Fibroblast of lung (primary cell): ENCODE measurements around the gene CADPS. TPM values are rescaled to one million over a fixed set of nuclear protein-coding genes. Genes with fewer than 3 reads are reported as not detected.

Experiments used
- DNase-seq, 2 donors: peaks; one replicate each; pipeline versions ENCODE4 v3.0.0 to v3.0.0-alpha.2; 2010; ENCODE audit warnings: low read depth in 2 of 2
- H2AFZ ChIP-seq: 2 replicates; pipeline ENCODE4 v1.5.1; 2012; ENCODE audit warnings: low read length, control low read depth, inconsistent platforms
- H3K27ac ChIP-seq: 2 replicates; pipeline ENCODE4 v1.5.1; 2011; ENCODE audit warnings: low read length, control low read depth; ENCODE audit not compliant: insufficient read depth
- H3K27me3 ChIP-seq: 2 replicates; pipeline ENCODE4 v1.5.1; 2011; ENCODE audit warnings: mild to moderate bottlenecking, low read length; ENCODE audit not compliant: control insufficient read depth, insufficient read depth
- H3K36me3 ChIP-seq: 2 replicates; pipeline ENCODE4 v1.5.1; 2011; ENCODE audit warnings: low read length; ENCODE audit not compliant: control insufficient read depth, insufficient read depth
- H3K4me1 ChIP-seq: 2 replicates; pipeline ENCODE4 v1.5.1; 2011; ENCODE audit warnings: low read length; ENCODE audit not compliant: control insufficient read depth, insufficient read depth; ENCODE audit errors: extremely low read depth
- H3K4me2 ChIP-seq: 2 replicates; pipeline ENCODE4 v1.5.1; 2011; ENCODE audit warnings: low read length, control low read depth; ENCODE audit not compliant: insufficient read depth; ENCODE audit errors: extremely low read depth
- H3K4me3 ChIP-seq, 4 experiments: fragments of 200-600 bp in 1 of 4; sonication (generic) in 1 of 4; replicated peaks in 1 of 4; 2 replicates each; pipeline ENCODE4 v1.5.1; 2011 to 2016; ENCODE audit warnings: low read length in 4 of 4, low read depth in 3 of 4, mild to moderate bottlenecking in 3 of 4, control low read depth in 2 of 4, inconsistent platforms in 1 of 4, mixed read lengths in 1 of 4; ENCODE audit not compliant: insufficient read depth in 1 of 4; ENCODE audit errors: control extremely low read depth in 1 of 4
- H3K79me2 ChIP-seq: 2 replicates; pipeline ENCODE4 v1.5.1; 2012; ENCODE audit warnings: mild to moderate bottlenecking, low read length, inconsistent platforms; ENCODE audit not compliant: control insufficient read depth, insufficient read depth
- H3K9ac ChIP-seq: 2 replicates; pipeline ENCODE4 v1.5.1; 2011; ENCODE audit warnings: mild to moderate bottlenecking, low read length, control low read depth; ENCODE audit not compliant: insufficient read depth
- H3K9me3 ChIP-seq: 2 replicates; pipeline ENCODE4 v1.5.1; 2012; ENCODE audit warnings: low read depth, low read length; ENCODE audit not compliant: control insufficient read depth, insufficient read depth
- H4K20me1 ChIP-seq: 2 replicates; pipeline ENCODE4 v1.5.1; 2011; ENCODE audit warnings: low read length; ENCODE audit not compliant: control insufficient read depth, insufficient read depth; ENCODE audit errors: extremely low read depth
- EZH2 ChIP-seq: IDR thresholded peaks from 2 replicates; pipeline ENCODE4 v1.5.1; 2012; ENCODE audit warnings: low read length, control low read depth, mild to moderate bottlenecking; ENCODE audit errors: missing control alignments
- polyA plus RNA-seq, 2 donors: library from polyadenylated mRNA; depleted of rRNA in 1 of 2; stranded (reverse) in 1 of 2; unstranded in 1 of 2; fragments of >200 nt; gene quantifications; 2 replicates each; pipeline ENCODE4 v1.2.1, GENCODE V29; 2011 to 2012; ENCODE audit warnings: missing spikeins in 1 of 2
- total RNA-seq: library from RNA; depleted of rRNA; stranded (reverse); fragments of >200 nt; gene quantifications from 2 replicates; pipeline ENCODE4 v1.2.1, GENCODE V29; 2014
- TF ChIP-seq, protein P1 (sequence below), 2 donors: IDR thresholded peaks in 1 of 2; conservative IDR thresholded peaks in 1 of 2; 1 replicate in 1 of 2; 2 replicates in 1 of 2; pipeline ENCODE4 v1.5.1; 2011 to 2012; ENCODE audit warnings: low read length in 2 of 2, control low read depth in 1 of 2, inconsistent platforms in 1 of 2, low read depth in 1 of 2, mild to moderate bottlenecking in 1 of 2

The CADPS gene
- total and polyA plus RNA-seq, 2 donors (not counting 1 experiment from before 2014, with no cell fraction given): 2.3 to 63.1 TPM

DNA sequence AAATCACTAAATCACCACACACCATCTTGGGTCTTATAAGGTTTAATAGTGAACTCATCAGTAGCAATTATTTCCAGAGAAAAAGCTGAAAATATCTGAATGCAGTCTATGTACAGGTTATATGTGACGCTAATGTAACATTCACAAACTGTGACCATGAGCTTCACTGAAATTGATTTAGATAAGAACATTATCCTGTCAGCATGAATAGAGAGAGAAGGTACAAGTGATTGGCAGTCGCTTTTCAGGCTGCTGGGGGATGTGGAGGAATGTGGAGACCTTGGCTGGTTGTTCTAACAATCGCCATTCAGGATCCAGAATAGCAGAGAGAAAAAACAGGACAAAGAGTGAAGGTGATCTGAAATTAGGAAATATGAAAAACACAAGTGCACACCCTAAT lies 98.1 kb downstream of the CADPS start:
- Histone ChIP-seq H3K4me2 (no peak overlapping the region), H3K9me3 (no peaks in the 10 kb centered on the region), H3K4me1 (no peaks in the 10 kb centered on the region), H3K9ac (no peak overlapping the region), H4K20me1 (no peaks in the 10 kb centered on the region), H3K79me2 (no peaks in the 10 kb centered on the region), H3K4me3 (no peak overlapping the region), H3K27me3 (no peaks in the 10 kb centered on the region), H3K27ac (no peak overlapping the region), H2AFZ (no peak overlapping the region), H3K36me3 (no peaks in the 10 kb centered on the region)
- no peak for DNase-seq
- TF ChIP-seq EZH2: no peak
- TF ChIP-seq, protein P1, sequence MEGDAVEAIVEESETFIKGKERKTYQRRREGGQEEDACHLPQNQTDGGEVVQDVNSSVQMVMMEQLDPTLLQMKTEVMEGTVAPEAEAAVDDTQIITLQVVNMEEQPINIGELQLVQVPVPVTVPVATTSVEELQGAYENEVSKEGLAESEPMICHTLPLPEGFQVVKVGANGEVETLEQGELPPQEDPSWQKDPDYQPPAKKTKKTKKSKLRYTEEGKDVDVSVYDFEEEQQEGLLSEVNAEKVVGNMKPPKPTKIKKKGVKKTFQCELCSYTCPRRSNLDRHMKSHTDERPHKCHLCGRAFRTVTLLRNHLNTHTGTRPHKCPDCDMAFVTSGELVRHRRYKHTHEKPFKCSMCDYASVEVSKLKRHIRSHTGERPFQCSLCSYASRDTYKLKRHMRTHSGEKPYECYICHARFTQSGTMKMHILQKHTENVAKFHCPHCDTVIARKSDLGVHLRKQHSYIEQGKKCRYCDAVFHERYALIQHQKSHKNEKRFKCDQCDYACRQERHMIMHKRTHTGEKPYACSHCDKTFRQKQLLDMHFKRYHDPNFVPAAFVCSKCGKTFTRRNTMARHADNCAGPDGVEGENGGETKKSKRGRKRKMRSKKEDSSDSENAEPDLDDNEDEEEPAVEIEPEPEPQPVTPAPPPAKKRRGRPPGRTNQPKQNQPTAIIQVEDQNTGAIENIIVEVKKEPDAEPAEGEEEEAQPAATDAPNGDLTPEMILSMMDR (conservative IDR thresholded peaks at IDR 0.05 in 1 of 2, IDR thresholded peaks at IDR 0.05 in 1 of 2; ENCODE audit: low read depth in 1 of 2, low read length in 2 of 2): no peak

DNA sequence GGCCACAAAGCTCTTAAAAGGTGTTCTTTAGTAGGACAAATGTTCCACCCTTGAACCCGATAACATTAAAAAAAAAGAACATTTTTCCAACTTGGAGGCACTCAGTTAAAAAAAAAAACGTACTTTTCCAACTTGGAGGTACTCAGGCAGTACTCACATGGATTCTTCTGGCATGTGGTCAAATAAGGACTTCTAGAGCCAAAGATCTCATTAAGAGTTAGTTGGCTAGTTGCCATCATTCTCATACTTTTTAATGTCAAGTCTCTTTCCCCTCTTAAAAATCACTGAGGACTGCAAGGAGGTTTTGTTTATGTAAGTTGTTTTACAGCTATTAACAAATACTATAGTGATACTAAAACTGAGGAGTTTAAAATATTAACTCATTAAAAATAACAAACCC lies 101.0 kb downstream of the CADPS start:
- Histone ChIP-seq H3K36me3 (no peaks in the 10 kb centered on the region), H2AFZ (no peak overlapping the region), H3K27ac (no peak overlapping the region), H4K20me1 (no peaks in the 10 kb centered on the region), H3K4me2 (no peak overlapping the region), H3K4me3 (no peak overlapping the region), H3K27me3 (no peaks in the 10 kb centered on the region), H3K4me1 (no peaks in the 10 kb centered on the region), H3K9ac (no peak overlapping the region), H3K79me2 (no peaks in the 10 kb centered on the region), H3K9me3 (no peaks in the 10 kb centered on the region)
- no peak for TF ChIP-seq EZH2
- TF ChIP-seq, protein P1 (conservative IDR thresholded peaks at IDR 0.05 in 1 of 2, IDR thresholded peaks at IDR 0.05 in 1 of 2; ENCODE audit: low read depth in 1 of 2, low read length in 2 of 2): no peak
- DNase-seq: peak; percentile 2 to 47

DNA sequence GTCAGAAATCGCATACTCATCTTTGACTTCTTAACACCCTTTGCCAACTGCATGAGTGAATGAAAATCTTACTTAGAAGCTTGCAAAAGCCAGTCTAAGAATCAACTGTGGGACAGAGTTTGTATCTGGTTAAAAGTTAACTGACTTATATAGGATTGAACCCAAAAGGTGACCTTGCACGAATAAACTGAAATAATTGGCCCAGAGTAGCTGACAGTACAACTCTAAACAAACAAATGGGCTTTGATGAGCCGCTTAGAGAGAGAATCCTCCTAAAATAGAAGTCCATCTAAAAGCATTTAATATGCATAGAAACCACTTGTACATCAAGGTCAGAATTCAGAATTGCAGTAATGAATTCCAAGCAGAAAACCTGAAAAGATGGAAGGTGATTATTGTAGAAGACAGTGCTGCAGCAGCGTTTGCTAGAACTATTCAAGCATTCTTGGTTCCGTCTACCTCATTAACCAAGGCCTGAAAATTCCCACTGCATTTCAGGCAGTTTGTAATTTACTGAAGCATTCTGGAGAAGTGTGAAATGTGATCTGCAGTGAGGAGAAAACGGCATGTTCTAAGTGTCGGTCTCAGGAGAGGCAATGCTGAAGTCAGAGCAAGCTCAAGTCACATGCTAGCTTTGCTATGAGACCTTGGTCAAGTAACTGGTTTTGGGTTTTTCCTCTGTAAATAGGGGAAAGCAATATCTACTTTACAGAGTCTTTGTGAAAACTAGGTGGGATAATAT lies 103.7 kb downstream of the CADPS start:
- TF ChIP-seq, protein P1 (conservative IDR thresholded peaks at IDR 0.05 in 1 of 2, IDR thresholded peaks at IDR 0.05 in 1 of 2; ENCODE audit: low read depth in 1 of 2, low read length in 2 of 2): no peak
- no peak for TF ChIP-seq EZH2
- H4K20me1 ChIP-seq: no peaks in the 10 kb centered on the region

More for the DNA sequence above, 103.7 kb downstream of the CADPS start:
- Histone ChIP-seq H3K4me1 (no peaks in the 10 kb centered on the region), H2AFZ (no peak overlapping the region), H3K9me3 (no peaks in the 10 kb centered on the region), H3K4me2 (no peak overlapping the region), H3K79me2 (no peaks in the 10 kb centered on the region), H3K36me3 (no peaks in the 10 kb centered on the region), H3K27me3 (no peaks in the 10 kb centered on the region), H3K27ac (no peak overlapping the region), H3K4me3 (no peak overlapping the region), H3K9ac (no peak overlapping the region)
- DNase-seq: no peak
